ENCODE results near the gene TXNDC11.

- TF ChIP-seq CTCF (IDR thresholded peaks at IDR 0.05), result no peak
- no peak for TF ChIP-seq POLR2A (IDR thresholded peaks at IDR 0.05)
Observed at GRCh38 chr16:11752856-11753255, 10.2 kb upstream of the TXNDC11 start.
